ENCODE measurements around the gene PXDC1. TPM values are rescaled to one million over a fixed set of nuclear protein-coding genes. Genes with fewer than 3 reads are reported as not detected.

Gene PXDC1
- total RNA-seq, 4 donors from 2014 or later, result 73.5 to 102 (median 82.7) TPM

DNA sequence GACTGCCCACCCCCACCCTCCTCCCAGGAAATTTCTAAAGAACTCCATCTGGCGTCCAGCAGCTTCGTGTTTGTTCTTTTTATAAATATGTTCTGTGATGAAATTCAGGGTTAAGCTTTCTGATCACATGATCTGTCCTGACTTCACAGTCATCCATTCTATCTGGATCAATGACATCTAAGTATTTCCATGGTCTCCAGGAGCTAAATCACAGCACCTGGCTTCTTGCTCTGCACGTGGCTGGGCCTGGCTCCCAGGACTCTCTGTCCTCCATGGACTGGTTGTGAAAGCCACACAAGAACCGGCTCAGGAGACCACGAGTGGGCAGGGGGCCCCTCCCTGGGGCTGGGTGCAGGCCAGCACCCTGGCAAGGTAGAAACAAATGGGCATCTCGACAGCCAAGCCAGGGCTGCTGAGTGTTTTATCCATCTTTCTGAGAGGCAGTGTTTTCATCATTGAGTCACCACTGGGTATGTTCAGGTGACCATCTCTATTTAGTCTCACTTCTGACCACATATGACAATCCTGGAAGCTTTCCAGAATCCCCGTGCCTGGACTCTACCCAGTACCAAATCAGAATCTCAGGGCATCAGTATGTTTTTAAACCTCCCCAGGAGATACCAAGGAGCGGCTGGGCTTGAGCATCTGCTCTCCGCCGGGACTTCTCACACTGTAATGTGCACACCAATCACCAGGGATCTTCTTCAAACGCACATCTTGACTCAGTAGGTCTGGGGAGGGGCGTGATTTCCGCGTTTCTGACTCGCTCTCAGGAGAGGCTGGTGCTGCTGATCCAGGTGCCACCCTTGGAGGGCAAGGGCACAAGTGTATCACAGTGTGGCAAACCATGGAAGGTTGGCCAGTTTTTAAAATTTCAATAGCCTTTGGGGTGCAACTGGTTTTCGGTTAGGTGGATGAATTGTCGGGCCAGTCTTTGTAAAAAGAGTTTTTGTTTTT lies 31.6 kb upstream of the PXDC1 start:
- intact Hi-C loops (cut with DNase I), result no loop called here
- Histone ChIP-seq H3K4me1 (no peaks in the 10 kb centered on the region), H3K27ac (no peak overlapping the region), H3K4me3 (replicated peaks in 1 of 3) (no peak overlapping the region), H3K9me3 (no peaks in the 10 kb centered on the region), H3K27me3 (no peaks in the 10 kb centered on the region), H3K36me3 (no peaks in the 10 kb centered on the region)
- no peak for TF ChIP-seq POLR2A (IDR thresholded peaks at IDR 0.05)
- TF ChIP-seq, protein P1, sequence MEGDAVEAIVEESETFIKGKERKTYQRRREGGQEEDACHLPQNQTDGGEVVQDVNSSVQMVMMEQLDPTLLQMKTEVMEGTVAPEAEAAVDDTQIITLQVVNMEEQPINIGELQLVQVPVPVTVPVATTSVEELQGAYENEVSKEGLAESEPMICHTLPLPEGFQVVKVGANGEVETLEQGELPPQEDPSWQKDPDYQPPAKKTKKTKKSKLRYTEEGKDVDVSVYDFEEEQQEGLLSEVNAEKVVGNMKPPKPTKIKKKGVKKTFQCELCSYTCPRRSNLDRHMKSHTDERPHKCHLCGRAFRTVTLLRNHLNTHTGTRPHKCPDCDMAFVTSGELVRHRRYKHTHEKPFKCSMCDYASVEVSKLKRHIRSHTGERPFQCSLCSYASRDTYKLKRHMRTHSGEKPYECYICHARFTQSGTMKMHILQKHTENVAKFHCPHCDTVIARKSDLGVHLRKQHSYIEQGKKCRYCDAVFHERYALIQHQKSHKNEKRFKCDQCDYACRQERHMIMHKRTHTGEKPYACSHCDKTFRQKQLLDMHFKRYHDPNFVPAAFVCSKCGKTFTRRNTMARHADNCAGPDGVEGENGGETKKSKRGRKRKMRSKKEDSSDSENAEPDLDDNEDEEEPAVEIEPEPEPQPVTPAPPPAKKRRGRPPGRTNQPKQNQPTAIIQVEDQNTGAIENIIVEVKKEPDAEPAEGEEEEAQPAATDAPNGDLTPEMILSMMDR (IDR thresholded peaks at IDR 0.05), result no peak
- 78 to 85% methylated on average over 16 to 17 of the region's 17 CpGs for WGBS, 2 donors
- no peak for DNase-seq

DNA sequence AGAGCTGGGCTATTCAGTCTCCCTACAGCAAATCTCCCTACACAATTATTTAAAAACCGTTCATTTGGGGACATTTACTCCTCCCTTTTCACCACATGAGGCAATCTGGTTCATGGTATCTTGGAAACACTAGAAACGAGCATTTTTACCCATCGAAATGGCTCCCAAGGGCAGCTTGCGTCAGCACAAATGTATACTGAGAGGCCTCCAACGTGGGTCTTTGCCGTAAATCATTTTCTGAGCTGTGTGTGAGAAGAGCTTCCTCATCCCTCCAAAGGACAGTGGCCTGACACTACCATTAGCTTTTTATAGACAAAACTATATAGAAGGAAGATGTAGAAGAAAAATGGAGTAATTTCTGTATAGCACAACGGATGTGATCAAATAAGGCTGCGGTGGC lies 30.0 kb upstream of the PXDC1 start:
- Histone ChIP-seq H3K36me3 (no peaks in the 10 kb centered on the region), H3K27me3 (no peaks in the 10 kb centered on the region), H3K4me3 (replicated peaks in 1 of 3) (no peak overlapping the region), H3K27ac (no peak overlapping the region), H3K4me1 (no peaks in the 10 kb centered on the region), H3K9me3 (no peaks in the 10 kb centered on the region)
- no peak for TF ChIP-seq POLR2A (IDR thresholded peaks at IDR 0.05)
- TF ChIP-seq, protein P1 (IDR thresholded peaks at IDR 0.05), result no peak
- DNase-seq, result no peak
- WGBS, 2 donors, result 84 to 89% methylated on average over 8 of the region's 8 CpGs
- intact Hi-C loops (cut with DNase I), result no loop called here

DNA sequence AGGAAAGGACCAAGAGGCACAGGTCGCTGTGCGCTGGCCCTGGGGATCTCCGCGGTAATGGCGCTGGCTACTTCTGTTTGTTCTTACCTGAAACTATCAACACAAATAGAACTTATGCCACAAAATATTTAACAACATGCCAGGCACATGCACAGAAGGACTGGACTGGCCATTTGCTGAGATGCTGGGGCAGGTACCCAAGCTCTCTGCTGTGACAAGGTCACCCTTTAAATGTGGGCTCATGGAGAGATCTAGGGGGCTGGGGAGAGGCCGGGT lies 28.0 kb upstream of the PXDC1 start:
- Histone ChIP-seq H3K4me1 (no peaks in the 10 kb centered on the region), H3K36me3 (no peaks in the 10 kb centered on the region), H3K9me3 (no peaks in the 10 kb centered on the region), H3K27ac (no peak overlapping the region), H3K4me3 (replicated peaks in 1 of 3) (no peak overlapping the region), H3K27me3 (no peaks in the 10 kb centered on the region)
- TF ChIP-seq, protein P1 (IDR thresholded peaks at IDR 0.05), result no peak
- TF ChIP-seq POLR2A (IDR thresholded peaks at IDR 0.05), result no peak
- intact Hi-C loops (cut with DNase I), result no loop called here
- DNase-seq, result no peak
- 99% methylated on average over 6 of the region's 6 CpGs for WGBS, 2 donors

DNA sequence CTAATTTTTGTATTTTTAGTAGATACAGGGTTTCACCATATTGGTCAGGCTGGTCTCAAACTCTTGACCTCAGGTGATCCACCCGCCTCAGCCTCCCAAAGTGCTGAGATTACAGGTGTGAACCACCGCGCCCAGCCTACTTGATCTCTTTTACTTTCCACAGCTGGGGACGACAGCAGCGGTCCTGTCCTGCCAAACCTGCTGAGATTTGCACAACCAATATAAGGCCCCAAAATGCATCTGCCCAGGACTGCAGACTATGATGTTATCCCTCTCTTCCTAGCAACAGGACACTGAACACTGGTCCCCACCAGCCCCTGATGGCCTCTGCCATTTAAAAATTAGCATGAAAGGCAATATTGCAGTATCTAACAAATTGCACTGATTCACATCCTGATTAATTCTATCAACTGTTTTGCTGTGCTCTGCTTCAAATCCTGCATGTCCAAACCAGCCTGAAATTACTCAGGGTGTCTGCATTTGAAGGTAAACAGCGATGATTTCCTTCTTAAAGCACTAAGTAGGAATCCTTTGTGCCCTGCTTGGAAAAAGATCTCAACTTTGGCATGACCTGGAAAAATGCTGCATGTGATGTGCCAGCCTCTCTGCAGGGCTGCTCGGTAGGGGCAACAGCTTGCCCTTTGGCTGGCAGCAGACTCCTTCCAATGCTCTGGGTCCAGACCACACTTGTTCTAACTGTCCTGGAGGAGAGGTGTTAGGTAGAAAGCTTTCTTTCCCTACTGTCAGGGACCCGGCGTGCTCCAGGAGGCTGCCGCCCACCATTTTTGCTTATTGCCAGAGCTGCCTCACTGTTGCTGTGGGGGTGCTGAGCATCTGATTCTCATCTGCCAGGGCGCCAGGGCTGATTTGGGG lies 27.4 kb upstream of the PXDC1 start:
- no peak for TF ChIP-seq POLR2A (IDR thresholded peaks at IDR 0.05)
- TF ChIP-seq, protein P1 (IDR thresholded peaks at IDR 0.05), result no peak
- intact Hi-C loops (cut with DNase I), result no loop called here
- DNase-seq, result no peak
- H3K4me3 ChIP-seq (replicated peaks in 1 of 3), result no peak overlapping the region
- H3K27me3 ChIP-seq, result no peaks in the 10 kb centered on the region
- H3K4me1 ChIP-seq, result peaks cover 0 to 3% of the 10 kb centered on the region in 2 donors
- no peak overlapping the region for H3K27ac ChIP-seq
- no peaks in the 10 kb centered on the region for H3K36me3 ChIP-seq
- 95 to 97% methylated on average over 11 of the region's 11 CpGs for WGBS, 2 donors
- H3K9me3 ChIP-seq, result no peaks in the 10 kb centered on the region

All from thyroid gland (tissue), 4 donors.